Keratinocyte (primary cell): Measurements from ENCODE around the gene ARSI. TPM values are rescaled to one million over a fixed set of nuclear protein-coding genes. Genes with fewer than 3 reads are reported as not detected.
"Not testable (repeated sequence)": the region's sequence is repeated elsewhere in the genome, so short reads cannot be mapped to it uniquely, and the experiment has no call there.

Experiments
- DNase-seq: peaks from one replicate; pipeline ENCODE4 v3.0.0-alpha.2; 2011; ENCODE audit warnings: low read depth, missing footprints, low spot score
- FAIRE-seq: peaks from 2 replicates; lab custom pipeline; 2011; peaks lifted over from hg19 to GRCh38; lab: Jason Lieb, UNC
- H2AFZ ChIP-seq: 2 replicates; pipeline ENCODE4 v1.6.0; 2012; ENCODE audit warnings: low read length, control low read depth, inconsistent platforms; ENCODE audit not compliant: control insufficient read depth
- H3K27ac ChIP-seq: 2 replicates; pipeline ENCODE4 v1.5.1; 2011; ENCODE audit warnings: low read length; ENCODE audit not compliant: control insufficient read depth, insufficient read depth
- H3K27me3 ChIP-seq: 3 replicates; pipeline ENCODE4 v1.6.0; 2011; ENCODE audit warnings: low read length; ENCODE audit not compliant: control insufficient read depth, insufficient read depth; ENCODE audit errors: extremely low read depth
- H3K36me3 ChIP-seq, 2 experiments: 2 replicates in 1 of 2; 3 replicates in 1 of 2; pipeline ENCODE4 v1.5.1; 2011; ENCODE audit warnings: low read length in 2 of 2, mild to moderate bottlenecking in 1 of 2; ENCODE audit not compliant: control insufficient read depth in 2 of 2, insufficient read depth in 2 of 2; ENCODE audit errors: extremely low read depth in 1 of 2
- H3K4me1 ChIP-seq: 3 replicates; pipeline ENCODE4 v1.5.1; 2011; ENCODE audit warnings: low read length; ENCODE audit not compliant: control insufficient read depth, insufficient read depth; ENCODE audit errors: extremely low read depth
- H3K4me2 ChIP-seq: 3 replicates; pipeline ENCODE4 v1.6.0; 2011; ENCODE audit warnings: low read depth, low read length; ENCODE audit not compliant: control insufficient read depth, insufficient read depth; ENCODE audit errors: extremely low read depth
- H3K4me3 ChIP-seq, 3 experiments: fragments of 200-600 bp in 1 of 3; sonication (generic) in 1 of 3; 2 replicates in 2 of 3; 3 replicates in 1 of 3; pipeline ENCODE4 v1.5.1; 2011 to 2016; ENCODE audit warnings: low read length in 3 of 3, mild to moderate bottlenecking in 3 of 3, control low read depth in 2 of 3, inconsistent platforms in 1 of 3, low read depth in 1 of 3, mixed read lengths in 1 of 3, mixed run types in 1 of 3, moderate library complexity in 1 of 3; ENCODE audit not compliant: control insufficient read depth in 2 of 3, insufficient read depth in 2 of 3; ENCODE audit errors: extremely low read depth in 1 of 3
- H3K79me2 ChIP-seq: 2 replicates; pipeline ENCODE4 v1.6.0; 2012; ENCODE audit warnings: low read length; ENCODE audit not compliant: control insufficient read depth, insufficient read depth
- H3K9ac ChIP-seq: 3 replicates; pipeline ENCODE4 v1.6.0; 2011; ENCODE audit warnings: low read length; ENCODE audit not compliant: control insufficient read depth, insufficient read depth; ENCODE audit errors: extremely low read depth
- H3K9me1 ChIP-seq: 3 replicates; pipeline ENCODE4 v1.6.0; 2011; ENCODE audit warnings: low read length; ENCODE audit not compliant: control insufficient read depth, insufficient read depth; ENCODE audit errors: extremely low read depth
- H3K9me3 ChIP-seq: 2 replicates; pipeline ENCODE4 v1.5.1; 2012; ENCODE audit warnings: low read depth, low read length; ENCODE audit not compliant: control insufficient read depth
- H4K20me1 ChIP-seq: 3 replicates; pipeline ENCODE4 v1.6.0; 2011; ENCODE audit warnings: low read length; ENCODE audit not compliant: control insufficient read depth, insufficient read depth; ENCODE audit errors: extremely low read depth
- EZH2 ChIP-seq: IDR thresholded peaks from one replicate; pipeline ENCODE4 v1.6.1; 2012; ENCODE audit warnings: inconsistent platforms, mild to moderate bottlenecking, low read length, moderate library complexity
- dilution Hi-C: fragments of 300-500 bp; cut with MboI; formaldehyde crosslinking; loops from one replicate; pipeline ENCODE4 v1.7.0; 2020; ENCODE audit warnings: low sequenced_read_pairs; ENCODE audit not compliant: extremely low pct_ligation_motif_present
- polyA plus RNA-seq, 5 experiments: library from polyadenylated mRNA; depleted of rRNA in 3 of 5; stranded (reverse) in 3 of 5; stranded (forward) in 1 of 5; unstranded in 1 of 5; fragments of >200 nt; gene quantifications; 1 replicate in 1 of 5; 2 replicates in 3 of 5; 3 replicates in 1 of 5; pipeline versions ENCODE4 v1.2.1 to v1.2.3, GENCODE V29; 2011 to 2012; ENCODE audit warnings: missing spikeins in 2 of 5, low read depth in 1 of 5, low replicate concordance in 1 of 5
- TF ChIP-seq, protein P1 (sequence below), 3 experiments: IDR thresholded peaks in 1 of 3; conservative IDR thresholded peaks in 1 of 3; optimal IDR thresholded peaks in 1 of 3; 2 replicates in 2 of 3; 3 replicates in 1 of 3; pipeline versions ENCODE3 to v1.5.1; 2011; ENCODE audit warnings: low read length in 3 of 3, mild to moderate bottlenecking in 3 of 3, moderate library complexity in 2 of 3, control low read depth in 1 of 3, inconsistent platforms in 1 of 3; ENCODE audit not compliant: insufficient read depth in 2 of 3; ENCODE audit errors: extremely low read depth in 1 of 3

The ARSI gene
- polyA plus RNA-seq, 1 donor (not counting 4 experiments of a cell fraction or from before 2014, with no cell fraction given), result 1.7 TPM

DNA sequence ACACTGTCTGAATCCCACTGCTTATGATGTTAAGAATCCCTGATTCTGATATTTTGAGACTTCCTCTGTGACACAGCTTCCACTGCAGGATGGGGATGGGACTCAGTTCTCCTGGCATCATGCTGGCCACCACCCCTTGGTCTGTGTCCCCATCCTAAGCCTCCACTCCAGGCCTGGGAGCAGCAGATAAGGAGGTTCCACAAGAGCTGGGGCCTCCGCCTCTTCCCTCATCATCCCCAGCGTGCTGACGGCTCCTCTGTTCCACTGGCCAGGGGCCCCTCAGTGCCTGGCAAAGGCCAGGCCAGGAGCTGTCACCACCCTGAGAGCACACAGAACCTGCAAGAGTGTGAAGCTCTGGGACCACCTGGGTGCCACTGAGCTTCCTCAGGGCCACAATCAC, 53.8 kb downstream of the ARSI start:
- H3K9me3 ChIP-seq, result no peaks in the 10 kb centered on the region
- no peaks in the 10 kb centered on the region for H3K4me1 ChIP-seq
- no peaks in the 10 kb centered on the region for H3K36me3 ChIP-seq
- no peak for TF ChIP-seq EZH2
- TF ChIP-seq, protein P1, sequence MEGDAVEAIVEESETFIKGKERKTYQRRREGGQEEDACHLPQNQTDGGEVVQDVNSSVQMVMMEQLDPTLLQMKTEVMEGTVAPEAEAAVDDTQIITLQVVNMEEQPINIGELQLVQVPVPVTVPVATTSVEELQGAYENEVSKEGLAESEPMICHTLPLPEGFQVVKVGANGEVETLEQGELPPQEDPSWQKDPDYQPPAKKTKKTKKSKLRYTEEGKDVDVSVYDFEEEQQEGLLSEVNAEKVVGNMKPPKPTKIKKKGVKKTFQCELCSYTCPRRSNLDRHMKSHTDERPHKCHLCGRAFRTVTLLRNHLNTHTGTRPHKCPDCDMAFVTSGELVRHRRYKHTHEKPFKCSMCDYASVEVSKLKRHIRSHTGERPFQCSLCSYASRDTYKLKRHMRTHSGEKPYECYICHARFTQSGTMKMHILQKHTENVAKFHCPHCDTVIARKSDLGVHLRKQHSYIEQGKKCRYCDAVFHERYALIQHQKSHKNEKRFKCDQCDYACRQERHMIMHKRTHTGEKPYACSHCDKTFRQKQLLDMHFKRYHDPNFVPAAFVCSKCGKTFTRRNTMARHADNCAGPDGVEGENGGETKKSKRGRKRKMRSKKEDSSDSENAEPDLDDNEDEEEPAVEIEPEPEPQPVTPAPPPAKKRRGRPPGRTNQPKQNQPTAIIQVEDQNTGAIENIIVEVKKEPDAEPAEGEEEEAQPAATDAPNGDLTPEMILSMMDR (optimal IDR thresholded peaks at IDR 0.05 in 1 of 3, IDR thresholded peaks at IDR 0.05 in 1 of 3, conservative IDR thresholded peaks at IDR 0.05 in 1 of 3; ENCODE audit: extremely low read depth in 1 of 3, insufficient read depth in 2 of 3, low read length in 3 of 3), result no peak
- no peak overlapping the region for H3K9ac ChIP-seq
- DNase-seq, result no peak
- no peaks in the 10 kb centered on the region for H3K9me1 ChIP-seq
- H3K79me2 ChIP-seq, result no peaks in the 10 kb centered on the region
- no peak for FAIRE-seq
- H3K4me3 ChIP-seq, result no peak overlapping the region
- no peak overlapping the region for H3K27ac ChIP-seq
- H2AFZ ChIP-seq, result no peak overlapping the region
- no peak overlapping the region for H3K4me2 ChIP-seq
- no peaks in the 10 kb centered on the region for H4K20me1 ChIP-seq
- dilution Hi-C loops, result no loop called here
- no peaks in the 10 kb centered on the region for H3K27me3 ChIP-seq

DNA sequence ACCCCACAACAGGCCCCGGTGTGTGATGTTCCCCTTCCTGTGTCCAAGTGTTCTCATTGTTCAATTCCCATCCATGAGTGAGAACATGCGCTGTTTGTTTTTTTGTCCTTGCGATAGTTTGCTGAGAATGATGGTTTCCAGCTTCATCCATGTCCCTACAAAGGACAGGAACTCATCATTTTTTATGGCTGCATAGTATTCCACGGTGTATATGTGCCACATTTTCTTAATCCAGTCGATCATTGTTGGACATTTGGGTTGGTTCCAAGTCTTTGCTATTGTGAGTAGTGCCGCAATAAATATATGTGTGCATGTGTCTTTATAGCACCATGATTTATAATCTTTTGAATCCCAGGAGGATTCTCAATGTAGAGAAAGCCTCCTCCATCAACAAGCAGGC, 54.2 kb downstream of the ARSI start:
- dilution Hi-C loops, H3K9me1 ChIP-seq, H3K27ac ChIP-seq, H3K36me3 ChIP-seq, H3K27me3 ChIP-seq, H4K20me1 ChIP-seq, H3K4me1 ChIP-seq, DNase-seq, H3K4me3 ChIP-seq, H3K79me2 ChIP-seq, H3K9me3 ChIP-seq, H3K4me2 ChIP-seq, FAIRE-seq, H3K9ac ChIP-seq, H2AFZ ChIP-seq: not testable (repeated sequence)

DNA sequence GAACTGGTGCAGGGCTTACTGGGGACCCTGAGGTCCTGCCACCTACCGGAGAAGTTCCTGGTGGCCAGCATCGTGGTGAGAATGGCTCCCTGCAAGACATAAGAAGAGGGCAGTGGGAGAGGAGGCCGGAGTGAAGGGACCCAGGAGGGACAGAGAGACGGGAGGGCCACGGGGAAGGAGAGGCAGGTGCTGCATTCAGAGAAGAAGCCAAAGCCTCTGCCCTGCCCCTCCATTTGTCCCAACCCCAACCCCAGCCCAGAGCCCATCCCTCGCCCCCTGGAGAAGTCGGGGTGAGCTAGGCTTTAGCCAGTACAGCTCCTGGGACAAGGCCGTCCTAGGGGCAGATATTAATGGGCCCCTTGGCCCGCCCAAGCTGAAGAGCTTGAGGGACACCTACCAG, 55.0 kb downstream of the ARSI start:
- Histone ChIP-seq H3K27ac (no peak overlapping the region), H3K4me1 (no peaks in the 10 kb centered on the region), H4K20me1 (no peaks in the 10 kb centered on the region), H3K9me1 (no peaks in the 10 kb centered on the region), H3K9me3 (no peaks in the 10 kb centered on the region), H3K36me3 (no peaks in the 10 kb centered on the region), H3K9ac (no peak overlapping the region), H2AFZ (no peak overlapping the region), H3K4me2 (no peak overlapping the region), H3K27me3 (peaks cover 6% of the 10 kb centered on the region), H3K79me2 (no peaks in the 10 kb centered on the region), H3K4me3 (no peak overlapping the region)
- DNase-seq, result no peak
- no peak for TF ChIP-seq EZH2
- TF ChIP-seq, protein P1 (optimal IDR thresholded peaks at IDR 0.05 in 1 of 3, IDR thresholded peaks at IDR 0.05 in 1 of 3, conservative IDR thresholded peaks at IDR 0.05 in 1 of 3; ENCODE audit: extremely low read depth in 1 of 3, insufficient read depth in 2 of 3, low read length in 3 of 3), result no peak
- dilution Hi-C loops, result no loop called here
- no peak for FAIRE-seq
